RWPE1 (cell line): ENCODE measurements around the gene DPY19L1.
"Not testable (repeated sequence)": the region's sequence is repeated elsewhere in the genome, so short reads cannot be mapped to it uniquely, and the experiment has no call there.

Source experiments
- CTCF ChIA-PET: fragments of 350-600 bp; sonication (Branson Sonifier 250); formaldehyde crosslinking; extraction: SDS; loops from one replicate; lab custom pipeline; 2021; lab: Yijun Ruan, JAX
- POLR2A ChIA-PET: fragments of 400-600 bp; formaldehyde crosslinking; extraction: SDS; loops from one replicate; lab custom pipeline; 2020; ENCODE audit warnings: antibody characterized with exemption; ENCODE audit not compliant: low non-redundant PET; lab: Yijun Ruan, JAX
- DNase-seq: peaks from one replicate; pipeline ENCODE4 v3.0.0; 2012; ENCODE audit warnings: low spot score
- H3K27ac ChIP-seq: fragments of 450-650 bp; 2 replicates; pipeline ENCODE4 v1.5.1; 2017
- CTCF ChIP-seq: fragments of 450-650 bp; conservative IDR thresholded peaks from 2 replicates; pipeline ENCODE4 v1.5.1; 2017; ENCODE audit warnings: low read depth, mild to moderate bottlenecking

DPY19L1 gene

GRCh38 chr7:34889951-34890350 lies 147.3 kb downstream of the DPY19L1 start:
- no peak for DNase-seq
- ChIA-PET POLR2A (no interaction called here), CTCF (no interaction called here)
- no peak overlapping the region for H3K27ac ChIP-seq
- no peak for TF ChIP-seq CTCF

GRCh38 chr7:34886856-34887255 lies 150.4 kb downstream of the DPY19L1 start:
- TF ChIP-seq CTCF, result no peak
- ChIA-PET POLR2A (no interaction called here), CTCF (no interaction called here)
- no peak overlapping the region for H3K27ac ChIP-seq
- no peak for DNase-seq

GRCh38 chr7:34883855-34884254 lies 153.4 kb downstream of the DPY19L1 start:
- DNase-seq, H3K27ac ChIP-seq, CTCF ChIA-PET, POLR2A ChIA-PET: not testable (repeated sequence)

GRCh38 chr7:34879871-34880270 lies 157.4 kb downstream of the DPY19L1 start:
- no peak overlapping the region for H3K27ac ChIP-seq
- POLR2A ChIA-PET, result no interaction called here
- CTCF ChIA-PET, result no interaction called here
- DNase-seq, result no peak
- no peak for TF ChIP-seq CTCF

GRCh38 chr7:34878944-34879735 lies 158.1 kb downstream of the DPY19L1 start:
- H3K27ac ChIP-seq, POLR2A ChIA-PET, DNase-seq, CTCF ChIA-PET: not testable (repeated sequence)
